Stimulated activated CD4-positive, alpha-beta T cell treated with anti-CD3 and anti-CD28 coated beads, Interleukin-15, amount 100 ng/mL, for 48 hours (primary cell): Measurements from ENCODE around the gene ADAMTS16.

Experiments
- DNase-seq, 2 donors: peaks; one replicate each; pipeline ENCODE4 v3.0.0-alpha.2; 2020; ENCODE audit warnings: low read depth in 2 of 2

Gene ADAMTS16

DNA sequence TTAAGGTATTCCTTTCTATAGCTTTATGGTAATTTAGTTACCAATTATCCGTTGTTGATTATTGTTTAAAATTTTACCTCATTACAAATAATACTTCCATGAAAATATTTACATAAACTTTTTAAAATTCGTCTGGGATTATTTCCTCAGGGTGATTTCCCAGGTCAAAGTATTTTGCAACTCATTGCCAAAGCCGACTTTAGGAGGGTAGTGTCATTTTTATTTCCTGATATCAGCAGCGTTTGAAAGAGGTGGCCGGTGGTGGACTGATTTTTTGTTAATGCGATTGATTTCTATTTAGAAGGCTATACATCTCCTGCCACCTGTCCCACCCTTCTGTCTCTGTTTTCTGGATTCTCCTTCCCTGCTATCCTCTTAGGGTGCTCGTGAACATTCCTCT, 4.3 kb downstream of the ADAMTS16 start:
- DNase-seq, result no peak

DNA sequence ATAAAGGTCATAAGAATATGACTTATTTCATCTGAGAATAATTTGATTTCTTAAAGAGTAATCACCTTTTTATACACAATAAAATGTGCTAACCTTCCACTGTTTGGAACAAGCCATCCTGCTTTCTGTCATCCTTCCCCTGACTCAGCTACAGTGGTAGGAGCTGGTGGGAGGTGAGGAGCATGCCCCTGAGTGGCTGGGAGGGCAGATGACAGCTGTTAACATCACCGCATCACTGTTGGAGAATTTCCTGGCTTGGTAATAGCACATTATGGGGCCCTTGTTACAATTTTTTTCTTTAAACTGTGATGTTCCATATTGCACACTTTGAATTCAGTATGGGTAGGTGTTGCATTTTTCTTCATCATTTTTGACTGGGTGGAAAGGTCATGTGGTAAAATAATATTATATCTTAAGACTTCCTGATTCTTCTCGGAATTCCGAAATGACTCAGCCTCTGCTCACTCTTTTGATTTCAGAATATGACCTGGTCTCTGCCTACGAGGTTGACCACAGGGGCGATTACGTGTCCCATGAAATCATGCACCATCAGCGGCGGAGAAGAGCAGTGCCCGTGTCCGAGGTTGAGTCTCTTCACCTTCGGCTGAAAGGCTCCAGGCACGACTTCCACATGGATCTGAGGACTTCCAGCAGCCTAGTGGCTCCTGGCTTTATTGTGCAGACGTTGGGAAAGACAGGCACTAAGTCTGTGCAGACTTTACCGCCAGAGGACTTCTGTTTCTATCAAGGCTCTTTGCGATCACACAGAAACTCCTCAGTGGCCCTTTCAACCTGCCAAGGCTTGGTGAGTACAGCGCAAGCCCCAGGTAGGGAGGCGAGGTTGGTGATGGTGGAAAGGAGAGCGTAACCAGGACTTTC, 5.8 kb downstream of the ADAMTS16 start:
- DNase-seq, result no peak

DNA sequence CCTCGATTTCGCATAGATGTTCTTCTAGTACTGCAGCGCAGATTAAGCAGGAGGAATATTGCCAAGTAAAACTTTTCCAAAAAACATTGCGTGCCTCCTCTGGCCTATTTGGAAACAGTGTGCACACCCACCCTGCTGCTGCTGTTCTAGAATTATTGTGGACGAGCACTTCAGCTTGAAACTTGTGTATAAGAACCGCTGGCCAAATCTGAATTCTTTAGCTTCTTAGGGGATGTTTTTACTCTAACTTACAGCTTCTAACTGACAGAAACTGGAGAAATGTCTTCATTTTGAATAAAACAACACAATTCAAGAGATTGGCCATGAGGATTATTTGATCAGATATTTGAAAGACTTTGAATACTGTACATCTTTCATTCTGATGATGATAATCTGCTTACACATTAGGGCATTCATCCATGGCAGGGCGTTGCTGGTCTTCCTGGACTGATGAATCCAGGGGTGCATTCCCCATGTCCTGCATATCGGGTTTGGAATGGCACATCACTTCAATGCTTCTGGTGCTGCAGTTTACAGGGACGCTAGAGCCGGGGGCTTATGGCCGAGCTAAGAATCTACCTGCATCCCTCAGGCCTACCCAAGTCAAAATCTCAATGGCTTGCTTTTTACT, 6.5 kb downstream of the ADAMTS16 start:
- DNase-seq, result no peak

DNA sequence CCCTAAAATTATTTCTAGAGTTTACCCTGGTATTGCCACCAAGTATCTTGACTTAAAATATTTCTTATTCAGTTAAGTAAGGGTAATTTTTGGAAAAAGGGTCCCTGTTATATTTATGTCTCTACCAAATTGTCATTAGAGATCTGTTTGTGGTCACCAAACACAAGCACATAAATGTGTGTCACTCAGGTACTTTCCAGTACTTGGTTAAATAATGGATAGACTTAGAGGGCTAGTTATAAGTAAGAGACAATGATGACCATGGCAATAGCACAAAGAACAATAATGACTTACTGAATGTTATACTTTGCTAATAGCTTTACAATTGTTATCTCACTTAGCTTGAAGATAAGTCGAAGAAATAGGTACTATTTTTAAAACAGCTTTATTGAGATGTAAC, 9.0 kb downstream of the ADAMTS16 start:
- DNase-seq, result no peak

DNA sequence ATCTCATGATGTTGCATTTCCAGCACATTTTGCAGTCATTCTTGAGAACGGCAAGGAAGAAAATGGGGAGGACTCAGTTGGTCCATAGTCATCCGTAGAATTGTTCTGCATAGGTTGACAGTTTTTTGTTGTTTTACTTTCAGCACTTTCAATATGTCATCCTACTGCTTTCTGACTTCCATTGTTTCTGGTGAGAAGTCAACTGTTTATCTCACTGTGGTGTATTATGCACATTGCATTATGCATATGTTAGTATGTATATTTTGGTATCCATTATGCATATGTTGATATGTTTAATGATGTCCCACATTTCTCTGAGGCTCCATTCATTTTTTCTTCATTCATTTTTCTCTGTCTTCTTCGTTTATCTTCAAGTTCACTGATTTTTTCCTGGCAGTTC, 10.5 kb downstream of the ADAMTS16 start:
- no peak for DNase-seq

DNA sequence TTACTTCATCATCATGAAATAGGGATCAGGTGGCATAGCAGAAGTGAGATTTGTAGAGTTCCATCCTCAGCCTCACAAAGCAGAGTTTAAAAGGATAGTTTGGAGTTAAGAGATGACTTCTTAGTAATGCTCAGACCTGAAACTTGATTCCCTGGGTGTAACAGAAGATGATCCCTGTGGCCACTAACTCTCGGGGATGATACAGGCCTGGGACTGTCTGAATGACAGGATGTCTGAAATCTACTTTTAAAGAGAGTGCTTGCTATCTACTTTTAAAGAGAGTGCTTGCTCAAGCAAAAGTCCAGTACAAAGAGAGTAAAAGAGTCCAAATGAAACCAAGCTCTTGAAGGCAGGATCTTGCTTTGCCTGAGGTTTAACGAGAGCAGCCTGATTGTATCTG, 14.6 kb downstream of the ADAMTS16 start:
- no peak for DNase-seq

DNA sequence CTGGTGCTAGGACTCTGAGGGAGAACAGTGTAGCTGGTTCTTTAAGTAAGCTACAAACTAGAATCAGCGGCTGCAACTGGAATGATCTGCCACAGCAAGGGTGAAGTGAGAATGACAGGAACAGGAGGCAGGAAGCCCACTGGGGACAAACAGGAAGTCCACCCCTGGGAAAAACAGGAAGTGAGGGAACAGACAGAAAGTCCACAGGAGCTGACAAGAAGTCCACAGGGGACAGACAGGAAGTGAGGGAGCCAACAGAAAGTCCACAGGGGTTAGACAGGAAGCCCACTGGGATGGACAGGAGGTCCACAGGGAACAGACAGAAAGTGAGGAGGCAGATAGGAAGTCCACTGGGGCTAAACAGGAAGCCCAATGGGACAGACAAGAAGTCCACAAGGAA, 15.5 kb downstream of the ADAMTS16 start:
- no peak for DNase-seq

DNA sequence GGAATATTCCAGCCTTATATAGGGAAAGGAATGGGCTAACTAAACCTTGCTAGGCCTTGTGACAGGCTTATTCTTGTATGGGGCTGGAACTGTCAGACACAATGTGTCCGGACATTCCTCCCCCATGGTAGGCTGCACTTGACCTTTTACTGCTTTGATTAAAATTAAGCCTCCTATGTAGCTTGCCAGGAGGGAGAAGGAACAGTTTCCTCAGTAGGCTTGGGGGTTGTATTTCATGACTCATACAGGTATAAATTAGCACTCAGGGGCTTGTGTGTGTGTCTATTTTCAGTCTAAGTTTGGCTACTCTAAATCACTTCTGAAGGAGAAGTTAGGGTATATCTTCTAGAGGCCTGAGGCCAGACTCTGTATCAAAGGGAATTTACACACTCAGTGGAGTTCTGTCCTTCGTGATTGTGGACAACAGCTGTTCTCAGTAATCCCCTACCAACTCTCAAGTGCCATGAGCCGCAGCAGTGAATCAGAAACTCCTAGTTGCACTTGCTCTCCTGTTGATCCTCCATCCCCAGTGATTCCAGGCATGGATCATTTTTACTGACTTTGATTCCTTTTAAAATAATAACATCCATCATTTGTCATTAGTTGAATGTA, 16.4 kb downstream of the ADAMTS16 start:
- no peak for DNase-seq

DNA sequence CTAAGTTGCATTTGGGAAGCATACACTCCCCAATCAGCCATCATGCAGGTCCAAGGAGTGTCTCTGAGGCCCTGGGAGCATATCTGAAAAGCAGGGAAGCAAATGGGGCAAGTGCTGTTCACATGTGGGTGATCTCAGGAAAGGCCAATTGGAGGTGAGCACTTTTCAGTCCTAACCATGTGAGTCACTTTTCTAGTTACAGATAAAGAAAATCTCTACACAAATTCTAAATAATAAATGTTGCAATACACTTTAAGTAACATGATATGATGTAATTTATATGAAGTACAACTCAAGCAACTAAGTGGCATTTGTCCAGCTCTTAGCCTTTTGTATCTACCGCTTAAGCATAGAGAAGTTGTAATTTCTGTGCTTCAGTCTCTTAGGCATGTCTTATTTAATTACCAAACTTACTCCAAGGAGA, 18.4 kb downstream of the ADAMTS16 start:
- DNase-seq, result no peak

DNA sequence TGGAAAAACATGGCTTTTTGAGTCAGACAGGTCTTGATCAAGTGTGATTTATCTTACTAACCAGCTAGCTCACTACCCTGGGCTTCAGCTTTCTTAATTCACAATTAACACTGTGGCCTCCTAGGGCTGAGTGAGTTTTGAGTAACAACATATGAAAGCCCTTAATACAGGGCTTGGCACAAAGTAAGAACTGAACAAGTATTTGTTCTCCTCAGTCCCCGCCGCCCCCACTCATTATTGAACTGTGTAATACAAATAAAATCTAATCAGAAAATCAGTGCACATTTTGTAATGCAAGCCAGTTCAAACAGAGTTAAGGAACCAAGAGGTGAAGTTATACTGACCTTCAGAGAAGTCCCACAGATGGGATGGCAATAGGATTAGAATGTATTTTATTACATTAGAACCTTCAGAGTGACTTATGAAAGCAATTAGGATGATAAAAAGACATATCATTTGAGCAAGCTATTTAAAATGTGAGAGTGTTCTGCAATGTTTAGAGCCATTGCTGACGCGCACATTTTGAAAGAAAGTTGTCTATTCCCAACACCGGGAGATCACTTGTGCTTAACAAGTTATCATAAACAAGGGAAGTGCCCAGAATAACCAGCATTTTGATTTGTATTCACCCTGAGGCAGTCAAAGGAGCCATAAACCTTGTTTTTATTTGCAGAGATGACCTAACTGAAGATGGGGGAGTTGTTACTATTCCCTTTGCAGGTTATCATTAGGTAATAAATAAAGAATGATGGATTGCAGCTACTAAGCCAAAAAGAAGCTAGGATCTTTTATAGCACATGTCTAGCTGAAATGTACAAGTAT, 19.4 kb downstream of the ADAMTS16 start:
- no peak for DNase-seq

DNA sequence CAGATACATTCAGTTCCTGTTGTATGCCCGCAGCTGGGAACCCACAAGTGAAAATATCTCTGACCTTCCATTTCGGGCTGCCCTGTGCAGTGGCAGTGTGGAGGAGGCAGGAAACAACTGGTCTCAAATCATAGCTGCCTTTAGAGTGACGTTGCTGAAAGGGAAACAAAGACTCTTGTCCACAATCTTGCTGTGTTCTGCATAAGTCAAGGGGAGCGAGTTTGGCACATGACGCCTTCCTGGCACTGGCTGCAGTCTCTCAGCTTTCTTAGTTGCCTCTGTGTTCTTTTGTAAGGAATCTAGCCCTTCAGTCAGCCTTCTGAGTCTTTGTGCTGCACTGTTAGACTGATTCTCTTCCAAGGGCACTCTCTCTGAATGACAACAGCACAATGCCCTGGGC, 24.0 kb downstream of the ADAMTS16 start:
- DNase-seq, result no peak

DNA sequence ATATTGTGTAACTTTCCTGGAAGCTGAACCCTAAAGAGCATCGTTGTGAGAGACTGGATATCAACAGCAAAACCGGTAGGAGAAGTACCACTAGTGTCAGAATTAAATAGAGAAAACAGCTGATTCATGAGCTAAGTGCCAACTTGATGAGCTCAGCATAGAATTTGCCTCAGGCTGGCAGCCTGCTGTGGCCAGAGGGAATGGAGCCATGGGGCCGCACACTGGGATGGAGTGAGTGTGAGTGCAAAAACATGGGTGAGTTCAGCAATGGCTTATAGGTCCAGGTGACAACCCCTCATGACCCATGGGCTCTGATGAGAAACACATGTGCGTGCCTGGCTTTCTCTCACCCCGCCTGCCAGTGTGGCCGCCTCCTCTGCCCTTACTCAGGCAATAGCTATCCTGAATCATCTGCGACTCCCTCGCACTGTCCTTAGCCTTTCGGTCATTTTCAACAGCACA, 25.4 kb downstream of the ADAMTS16 start:
- no peak for DNase-seq

DNA sequence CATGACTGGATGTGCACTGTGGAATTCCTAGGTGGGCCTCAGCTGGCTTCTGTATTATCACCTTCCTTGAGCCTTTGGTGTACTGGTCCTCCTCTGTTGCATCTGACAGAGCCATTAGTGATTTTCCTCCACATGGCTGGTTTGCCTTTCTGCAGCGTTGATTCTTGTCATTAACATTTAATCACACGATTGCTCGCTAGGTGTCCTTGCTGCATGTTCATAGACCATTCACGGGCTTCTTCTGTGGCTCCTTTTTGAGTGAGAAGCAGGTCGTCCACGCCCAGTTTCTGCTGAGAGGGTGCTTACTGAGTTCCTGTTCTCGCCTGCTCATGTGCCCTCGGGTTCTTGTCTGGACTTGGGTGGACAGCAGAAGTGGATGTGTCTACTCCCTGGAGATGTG, 29.3 kb downstream of the ADAMTS16 start:
- DNase-seq, result no peak

DNA sequence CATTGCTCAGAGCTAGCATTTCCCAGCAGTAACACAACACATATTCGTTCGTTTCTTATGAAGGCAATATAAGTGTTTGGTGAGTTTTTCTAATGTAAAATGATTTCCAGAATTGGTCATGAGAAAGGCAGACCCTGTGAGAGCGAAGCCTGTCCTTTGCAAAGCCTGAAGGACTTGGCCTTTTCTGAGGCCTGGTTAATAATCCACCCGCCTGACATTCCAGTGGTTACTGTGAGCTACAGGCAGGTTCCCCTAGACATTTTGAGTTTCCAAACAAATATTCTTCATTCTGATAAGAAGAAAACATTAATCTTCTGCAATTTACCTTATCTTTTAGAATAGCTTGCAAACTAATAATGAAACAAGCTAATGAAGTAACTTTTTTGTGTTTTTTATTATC, 38.0 kb downstream of the ADAMTS16 start:
- no peak for DNase-seq

DNA sequence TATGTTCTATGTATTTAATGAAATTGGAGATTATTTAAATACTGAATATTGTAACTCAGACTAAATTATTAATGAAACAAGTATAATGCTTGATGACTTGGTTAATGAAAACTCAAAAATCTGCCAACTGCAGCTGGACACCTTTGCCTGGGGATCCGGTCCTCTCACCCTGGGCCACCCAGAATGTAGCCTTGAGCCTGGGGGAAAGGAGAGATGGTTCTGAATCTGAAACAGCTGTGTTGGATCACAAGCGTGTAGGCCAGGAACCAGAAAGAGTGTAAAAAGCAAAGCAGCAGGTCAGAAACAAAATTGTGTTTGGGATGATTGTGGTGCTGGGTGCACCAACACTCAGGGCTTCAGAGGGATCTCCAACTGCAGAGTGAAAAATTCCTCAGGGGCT, 38.5 kb downstream of the ADAMTS16 start:
- no peak for DNase-seq

DNA sequence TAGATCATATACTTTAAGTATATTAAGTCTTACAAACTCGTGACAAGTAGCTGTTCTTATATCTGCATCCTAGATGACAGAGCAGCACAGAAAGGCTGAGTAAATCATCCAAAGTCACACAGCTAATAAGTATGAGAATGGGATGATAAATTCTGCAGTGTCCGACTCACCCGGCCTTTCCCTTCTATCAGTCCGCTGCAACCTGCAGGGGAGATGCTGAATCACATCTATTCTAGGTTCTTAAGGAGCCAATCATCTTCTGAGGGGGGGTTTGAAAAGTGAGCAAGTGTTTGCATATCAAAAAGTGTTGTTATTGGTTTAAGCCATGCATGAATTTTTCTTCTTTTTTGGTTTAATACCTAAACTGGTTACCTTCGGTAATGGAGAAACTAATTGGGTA, 38.9 kb downstream of the ADAMTS16 start:
- no peak for DNase-seq

DNA sequence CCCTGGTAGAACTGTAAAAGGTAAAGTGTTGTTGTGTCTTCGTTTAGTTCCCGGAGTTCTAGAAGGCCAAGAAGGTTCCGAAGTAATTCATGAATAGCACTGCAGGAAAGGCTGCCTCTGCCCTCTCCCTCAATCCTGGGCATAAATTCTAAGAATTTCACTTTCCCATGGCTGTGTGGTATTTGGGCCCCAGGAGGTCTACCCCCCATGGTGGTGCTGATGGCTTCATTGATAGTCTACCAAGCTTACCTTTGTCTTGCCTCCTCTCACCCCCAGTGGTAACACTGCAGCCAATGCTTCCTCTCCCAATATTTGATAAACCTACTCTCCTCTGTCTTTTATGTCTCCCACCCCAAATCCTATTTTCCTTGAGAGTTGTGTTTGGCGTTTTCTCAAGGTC, 39.5 kb downstream of the ADAMTS16 start:
- no peak for DNase-seq

DNA sequence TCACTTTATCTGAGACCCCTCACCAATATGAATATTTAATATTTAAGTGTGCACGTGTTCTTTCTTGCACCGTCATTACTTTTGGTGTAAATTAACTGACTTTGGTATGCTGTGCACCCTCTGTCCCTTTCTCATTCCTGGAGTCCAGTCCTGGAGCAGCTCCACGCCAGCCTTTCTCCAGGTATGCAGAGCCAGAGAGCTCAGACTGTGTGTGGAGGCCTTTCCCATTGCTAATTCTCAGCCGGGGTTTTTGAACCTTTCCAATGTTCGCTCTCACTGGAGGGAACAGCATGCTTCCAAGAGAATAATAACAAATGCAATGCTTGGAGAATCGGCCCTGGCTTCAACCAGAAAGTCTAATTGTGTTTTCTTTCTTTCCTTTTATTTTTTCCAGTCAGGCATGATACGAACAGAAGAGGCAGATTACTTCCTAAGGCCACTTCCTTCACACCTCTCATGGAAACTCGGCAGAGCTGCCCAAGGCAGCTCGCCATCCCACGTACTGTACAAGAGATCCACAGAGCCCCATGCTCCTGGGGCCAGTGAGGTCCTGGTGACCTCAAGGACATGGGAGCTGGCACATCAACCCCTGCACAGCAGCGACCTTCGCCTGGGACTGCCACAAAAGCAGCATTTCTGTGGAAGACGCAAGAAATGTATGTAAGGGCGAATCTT, 41.7 kb downstream of the ADAMTS16 start:
- no peak for DNase-seq

DNA sequence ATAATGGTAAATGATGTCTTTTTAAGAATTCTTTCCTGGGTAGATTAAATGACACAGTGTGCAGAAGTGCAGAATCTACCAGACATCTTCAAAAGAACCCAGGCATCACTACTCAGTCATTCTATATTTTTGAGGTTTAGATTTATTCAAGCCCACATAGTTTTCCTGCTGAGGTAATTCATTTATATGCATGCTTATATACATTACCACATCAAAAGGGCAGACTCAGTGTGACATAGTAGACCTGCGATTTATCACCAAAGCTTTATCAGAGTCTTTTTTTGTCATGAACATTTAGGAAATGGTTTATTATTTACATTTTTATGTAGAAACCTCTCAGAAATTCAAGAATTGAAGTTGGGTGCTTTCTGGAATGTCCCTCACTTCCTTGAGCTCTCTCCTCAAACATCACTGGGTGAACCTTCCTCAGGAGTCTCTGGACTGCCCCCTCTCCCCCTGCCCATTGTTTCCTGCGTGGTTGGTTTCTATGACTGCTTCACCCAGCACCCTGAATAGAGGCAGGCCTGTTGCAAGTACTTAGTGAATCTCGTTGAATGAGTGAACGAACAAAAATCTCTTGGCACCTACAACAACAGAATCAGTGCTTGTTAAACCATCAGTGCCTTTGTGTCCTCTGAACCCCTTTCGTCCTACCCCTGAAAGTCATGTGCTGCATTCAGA, 42.5 kb downstream of the ADAMTS16 start:
- DNase-seq, result no peak

DNA sequence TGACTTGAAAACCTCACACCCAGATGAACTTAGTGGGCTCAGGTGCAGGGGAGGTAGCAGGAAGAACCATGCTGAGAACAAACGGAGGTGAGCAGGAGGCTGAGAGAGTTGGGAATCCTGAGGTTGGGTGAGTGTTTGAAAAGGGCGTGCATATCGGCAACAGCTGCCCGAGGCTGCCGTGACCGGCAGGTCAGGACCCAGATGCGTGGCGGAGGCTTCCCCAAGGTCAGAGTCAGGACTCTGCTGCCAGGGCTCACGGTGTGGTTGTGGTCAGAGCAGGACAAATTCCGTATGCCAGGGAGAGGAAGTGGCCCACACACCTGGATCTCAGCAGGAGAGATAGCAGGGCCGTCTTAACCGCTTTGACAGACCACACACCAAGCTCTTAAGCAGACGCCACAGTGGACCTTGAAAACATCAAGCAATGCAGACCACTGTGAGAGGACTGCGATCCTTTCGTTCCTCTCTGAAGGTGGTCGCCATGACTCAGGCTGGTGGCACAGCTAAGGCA, 43.1 kb downstream of the ADAMTS16 start:
- no peak for DNase-seq

DNA sequence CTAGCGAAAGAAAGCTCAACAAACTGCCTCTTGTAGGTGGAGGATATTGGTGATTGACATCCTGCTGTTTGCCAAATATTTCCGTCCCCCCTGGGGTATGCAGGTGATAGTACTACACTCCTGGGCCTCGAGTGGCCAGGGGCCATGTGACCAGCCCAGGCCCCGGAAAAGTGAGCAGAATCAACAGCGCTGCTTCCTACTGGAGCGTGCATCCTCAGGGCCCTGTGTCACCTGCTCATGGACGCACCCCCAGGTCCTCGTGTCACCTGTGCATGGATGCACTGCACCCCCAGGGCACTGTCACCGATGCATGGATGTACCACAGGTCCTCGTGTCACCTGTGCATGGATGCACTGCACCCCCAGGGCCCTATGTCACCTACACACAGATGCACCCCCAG, 43.8 kb downstream of the ADAMTS16 start:
- no peak for DNase-seq
